Breast epithelium (tissue), 3 donors: ENCODE results near the gene TTLL11.

ENCODE experiments used
- CTCF ChIP-seq, 3 donors: fragments of 450-650 bp; IDR thresholded peaks; one replicate each; pipeline ENCODE4 v1.5.1; 2016 to 2017; ENCODE audit warnings: antibody characterized with exemption in 3 of 3, mild to moderate bottlenecking in 3 of 3, moderate library complexity in 3 of 3
- POLR2AphosphoS5 ChIP-seq, 3 donors: sonication (generic); formaldehyde crosslinking; IDR thresholded peaks; one replicate each; pipeline ENCODE4 v1.6.1; 2017; ENCODE audit warnings: antibody characterized with exemption in 3 of 3

GRCh38 chr9:121809356-121810050 lies 283.6 kb downstream of the TTLL11 start:
- TF ChIP-seq CTCF (IDR thresholded peaks at IDR 0.05) (no peak), POLR2AphosphoS5 (IDR thresholded peaks at IDR 0.05) (no peak)
